Colonic mucosa (tissue), 4 donors: ENCODE data around the gene LILRB4. TPM values are rescaled to one million over a fixed set of nuclear protein-coding genes. Genes with fewer than 3 reads are reported as not detected.

Experiments
- DNase-seq: peaks from one replicate; pipeline ENCODE4 v3.0.0-alpha.2; 2020
- H3K27ac ChIP-seq: fragments of 200-600 bp; one replicate; pipeline ENCODE4 v1.8.0; 2021
- H3K27me3 ChIP-seq: fragments of 200-600 bp; one replicate; pipeline ENCODE4 v1.8.0; 2021
- H3K36me3 ChIP-seq: fragments of 200-600 bp; one replicate; pipeline ENCODE4 v1.8.0; 2021
- H3K4me1 ChIP-seq: fragments of 200-600 bp; one replicate; pipeline ENCODE4 v1.8.0; 2021; ENCODE audit warnings: mild to moderate bottlenecking
- H3K4me3 ChIP-seq: fragments of 200-600 bp; one replicate; pipeline ENCODE4 v1.8.0; 2021
- H3K9ac ChIP-seq, 2 donors: one replicate each; pipeline ENCODE4 v1.7.0; 2013; ENCODE audit warnings: control low read depth in 2 of 2, low read depth in 2 of 2, low read length in 2 of 2
- H3K9me3 ChIP-seq: fragments of 200-600 bp; one replicate; pipeline ENCODE4 v1.8.0; 2021
- intact Hi-C: fragments of 100-400 bp; cut with DNase I; formaldehyde crosslinking; loops from one replicate; pipeline ENCODE4 v1.14.1; 2022
- total RNA-seq, 2 donors: library from RNA; stranded (reverse); fragmentation: NEBNext Ultra II Directional in 1 of 2; extraction: Animal tissue kit (Norgen Biotek cat#: 25700) in 1 of 2; gene quantifications; one replicate each; pipeline ENCODE4 v1.2.1, GENCODE V29; 2021
- TF ChIP-seq, protein P1 (sequence below): fragments of 200-600 bp; IDR thresholded peaks from one replicate; pipeline ENCODE4 v1.8.0; 2022; ENCODE audit warnings: antibody characterized with exemption, mild to moderate bottlenecking
- donor health status: healthy.
- donor health status: DM: no; HTN: no; CAD: no.
- donor health status: DM: no; HTN: no; CAD: no.

Gene LILRB4
- total RNA-seq, 2 donors from 2014 or later: 1.4 to 2.8 TPM

DNA sequence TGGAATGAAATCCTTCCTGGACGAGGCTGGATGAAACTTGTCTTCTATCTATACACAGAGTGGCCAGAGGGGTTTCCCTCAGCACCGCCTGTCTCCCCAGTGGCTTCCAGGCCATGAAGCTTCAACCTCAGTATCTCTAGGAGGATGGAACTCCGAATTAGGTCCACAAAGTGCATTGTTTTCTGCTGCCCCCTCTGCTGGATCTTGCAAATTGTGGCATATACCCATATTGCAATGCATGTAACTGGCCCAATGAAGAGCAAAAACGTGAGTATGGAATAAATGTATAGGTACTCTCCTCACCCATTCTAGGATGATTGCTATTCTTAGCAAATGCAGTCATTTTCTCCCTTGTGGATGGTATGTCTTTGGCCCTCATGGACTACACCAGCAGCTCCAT lies 14.7 kb upstream of the LILRB4 start:
- no peak overlapping the region for H3K9ac ChIP-seq
- H3K27ac ChIP-seq: no peak overlapping the region
- DNase-seq: no peak
- TF ChIP-seq, protein P1, sequence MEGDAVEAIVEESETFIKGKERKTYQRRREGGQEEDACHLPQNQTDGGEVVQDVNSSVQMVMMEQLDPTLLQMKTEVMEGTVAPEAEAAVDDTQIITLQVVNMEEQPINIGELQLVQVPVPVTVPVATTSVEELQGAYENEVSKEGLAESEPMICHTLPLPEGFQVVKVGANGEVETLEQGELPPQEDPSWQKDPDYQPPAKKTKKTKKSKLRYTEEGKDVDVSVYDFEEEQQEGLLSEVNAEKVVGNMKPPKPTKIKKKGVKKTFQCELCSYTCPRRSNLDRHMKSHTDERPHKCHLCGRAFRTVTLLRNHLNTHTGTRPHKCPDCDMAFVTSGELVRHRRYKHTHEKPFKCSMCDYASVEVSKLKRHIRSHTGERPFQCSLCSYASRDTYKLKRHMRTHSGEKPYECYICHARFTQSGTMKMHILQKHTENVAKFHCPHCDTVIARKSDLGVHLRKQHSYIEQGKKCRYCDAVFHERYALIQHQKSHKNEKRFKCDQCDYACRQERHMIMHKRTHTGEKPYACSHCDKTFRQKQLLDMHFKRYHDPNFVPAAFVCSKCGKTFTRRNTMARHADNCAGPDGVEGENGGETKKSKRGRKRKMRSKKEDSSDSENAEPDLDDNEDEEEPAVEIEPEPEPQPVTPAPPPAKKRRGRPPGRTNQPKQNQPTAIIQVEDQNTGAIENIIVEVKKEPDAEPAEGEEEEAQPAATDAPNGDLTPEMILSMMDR: no peak
- H3K27me3 ChIP-seq: no peaks in the 10 kb centered on the region
- no peaks in the 10 kb centered on the region for H3K36me3 ChIP-seq
- intact Hi-C loops: no loop called here
- H3K4me3 ChIP-seq: no peak overlapping the region
- H3K9me3 ChIP-seq: no peaks in the 10 kb centered on the region
- no peaks in the 10 kb centered on the region for H3K4me1 ChIP-seq

DNA sequence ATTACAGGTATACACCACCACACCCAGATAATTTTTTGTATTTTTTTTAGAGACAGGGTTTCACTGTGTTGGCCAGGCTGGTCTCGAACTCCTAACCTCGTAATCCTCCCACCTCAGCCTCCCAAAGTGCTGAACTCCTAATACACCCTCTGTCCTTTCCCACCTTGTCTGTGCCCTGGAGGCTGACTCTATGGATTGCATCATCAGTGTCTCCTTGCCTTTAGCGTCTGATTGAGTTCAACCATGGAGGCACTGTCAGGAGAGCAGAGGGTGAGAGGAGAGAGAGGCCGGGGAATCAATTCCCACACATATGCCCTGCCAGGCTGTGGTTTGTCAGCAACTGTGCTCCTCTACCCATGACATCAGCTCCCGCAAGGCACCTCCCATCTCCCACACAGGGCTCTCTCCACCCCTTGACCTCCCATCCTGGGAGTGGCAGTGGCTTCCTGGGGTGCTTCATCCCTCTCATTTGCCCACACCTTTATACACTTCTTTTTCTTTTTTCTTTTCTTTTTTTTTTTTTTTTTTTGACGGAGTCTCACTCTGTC lies 12.6 kb upstream of the LILRB4 start:
- no peak for DNase-seq
- TF ChIP-seq, protein P1: no peak
- no peaks in the 10 kb centered on the region for H3K36me3 ChIP-seq
- intact Hi-C loops: no loop called here
- H3K4me3 ChIP-seq: no peak overlapping the region
- no peaks in the 10 kb centered on the region for H3K9me3 ChIP-seq
- no peaks in the 10 kb centered on the region for H3K27me3 ChIP-seq
- no peak overlapping the region for H3K27ac ChIP-seq
- no peak overlapping the region for H3K9ac ChIP-seq
- no peaks in the 10 kb centered on the region for H3K4me1 ChIP-seq

DNA sequence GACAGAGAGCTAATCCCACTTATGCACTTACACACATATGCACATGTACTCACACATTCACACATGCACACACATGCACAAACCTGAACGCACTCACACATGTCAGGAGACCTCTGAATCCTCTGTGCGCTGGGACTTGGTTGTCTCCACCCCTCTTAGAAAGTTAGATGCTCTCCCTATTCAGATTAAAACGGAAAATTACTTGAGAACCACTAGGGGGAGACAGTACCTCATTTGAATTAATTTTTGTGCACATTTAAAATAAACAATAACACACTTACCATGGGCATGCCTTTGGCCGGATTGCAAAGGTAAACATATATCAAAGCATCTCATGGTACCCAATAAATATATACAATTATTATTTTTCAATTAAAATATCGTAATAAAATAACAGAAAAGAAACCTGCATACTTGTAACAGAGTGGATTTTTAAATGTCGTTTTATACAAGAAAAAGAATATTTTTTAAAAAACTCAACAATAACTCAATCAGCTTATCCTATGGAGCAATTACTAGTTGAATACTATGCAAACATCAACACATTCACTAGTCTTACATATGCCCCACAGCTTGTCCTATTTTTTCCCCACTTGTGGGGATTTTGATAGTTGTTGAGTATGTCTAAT lies 9.5 kb upstream of the LILRB4 start:
- H3K9ac ChIP-seq: no peak overlapping the region
- no peak overlapping the region for H3K27ac ChIP-seq
- no peaks in the 10 kb centered on the region for H3K4me1 ChIP-seq
- TF ChIP-seq, protein P1: peak; percentile 31
- no peaks in the 10 kb centered on the region for H3K9me3 ChIP-seq
- no peaks in the 10 kb centered on the region for H3K36me3 ChIP-seq
- H3K4me3 ChIP-seq: no peak overlapping the region
- intact Hi-C loops: no loop called here
- no peaks in the 10 kb centered on the region for H3K27me3 ChIP-seq
- no peak for DNase-seq

DNA sequence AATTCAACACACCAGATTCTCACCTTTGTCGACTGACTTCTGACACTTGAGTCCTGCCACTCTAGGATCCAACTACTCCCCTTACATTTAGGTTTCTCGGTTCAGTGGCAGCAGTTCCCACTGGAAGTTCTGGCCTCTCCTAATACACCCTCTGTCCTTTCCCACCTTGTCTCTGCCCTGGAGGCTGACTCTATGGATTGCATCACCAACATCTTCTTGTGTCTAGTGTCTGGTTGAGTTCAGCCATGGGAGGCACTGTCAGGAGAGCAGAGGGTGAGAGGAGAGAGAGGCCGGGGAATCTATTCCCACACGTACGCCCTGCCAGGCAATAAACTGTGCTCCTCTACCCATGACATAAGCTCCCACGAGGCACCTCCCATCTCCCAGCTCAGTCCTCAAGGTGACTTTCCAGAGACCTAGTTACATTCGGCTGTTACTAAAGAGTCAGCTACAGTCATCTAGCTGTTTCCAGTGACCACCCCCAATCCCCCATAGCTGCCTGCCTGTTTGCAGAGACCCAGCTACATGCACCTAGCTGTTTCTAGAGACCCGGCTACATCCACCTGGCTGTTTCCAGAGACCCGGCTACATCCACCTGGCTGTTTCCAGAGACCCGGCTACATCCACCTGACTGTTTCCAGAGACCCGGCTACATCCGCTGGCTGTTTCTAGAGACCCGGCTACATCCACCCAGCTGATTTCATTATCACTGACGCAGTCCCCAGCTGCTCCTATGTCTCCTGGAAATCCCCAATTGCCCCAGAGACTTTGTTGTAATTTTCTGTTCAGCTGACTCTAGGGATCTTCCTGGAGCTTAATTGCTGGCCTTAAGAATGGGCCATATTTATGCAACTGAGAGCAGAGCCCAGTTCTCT lies 8.1 kb upstream of the LILRB4 start:
- Histone ChIP-seq H3K9me3 (no peaks in the 10 kb centered on the region), H3K27me3 (no peaks in the 10 kb centered on the region), H3K4me1 (no peaks in the 10 kb centered on the region), H3K4me3 (no peak overlapping the region), H3K27ac (no peak overlapping the region), H3K36me3 (no peaks in the 10 kb centered on the region), H3K9ac (no peak overlapping the region)
- no peak for DNase-seq
- intact Hi-C loops: no loop called here
- TF ChIP-seq, protein P1: no peak

DNA sequence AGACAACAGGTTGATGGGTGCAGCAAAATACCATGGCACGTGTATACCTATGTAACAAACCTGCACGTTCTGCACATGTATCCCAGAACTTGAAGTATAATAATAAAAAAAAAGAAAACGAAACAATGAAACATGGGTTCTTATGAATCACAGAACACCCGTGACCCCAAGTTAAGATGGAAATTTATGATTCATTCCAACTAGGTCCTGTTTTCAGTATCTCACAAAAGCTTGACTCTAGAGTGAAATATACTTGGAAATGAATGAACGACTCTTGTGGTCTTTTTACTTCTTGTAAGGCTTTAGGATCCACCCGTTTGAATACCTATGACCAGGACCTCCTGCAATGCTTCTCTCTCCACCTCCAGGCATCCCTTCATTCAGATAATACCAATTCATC lies 3.5 kb upstream of the LILRB4 start:
- no peak overlapping the region for H3K27ac ChIP-seq
- H3K9me3 ChIP-seq: no peaks in the 10 kb centered on the region
- TF ChIP-seq, protein P1: no peak
- intact Hi-C loops: no loop called here
- no peaks in the 10 kb centered on the region for H3K36me3 ChIP-seq
- no peak for DNase-seq
- no peak overlapping the region for H3K9ac ChIP-seq
- no peaks in the 10 kb centered on the region for H3K4me1 ChIP-seq
- H3K27me3 ChIP-seq: no peaks in the 10 kb centered on the region
- H3K4me3 ChIP-seq: no peak overlapping the region
